Nephron (organoid): ENCODE results near the gene FAM174B.

ENCODE experiments used
- H3K27ac Mint-ChIP-seq, 3 experiments: 2 replicates each; pipeline ENCODE4 v1.8.0; 2020; ENCODE audit warnings: mixed read lengths in 3 of 3, mild to moderate bottlenecking in 2 of 3, moderate library complexity in 1 of 3
- H3K27me3 Mint-ChIP-seq: 2 replicates; pipeline ENCODE4 v1.8.0; 2021; ENCODE audit warnings: low read depth, mild to moderate bottlenecking, moderate library complexity, mixed read lengths
- H3K36me3 Mint-ChIP-seq: 2 replicates; pipeline ENCODE4 v1.8.0; 2020; ENCODE audit warnings: low read depth, mixed read lengths
- H3K4me1 Mint-ChIP-seq: 2 replicates; pipeline ENCODE4 v1.8.0; 2020; ENCODE audit warnings: mixed read lengths
- H3K4me3 Mint-ChIP-seq, 3 experiments: 2 replicates each; pipeline ENCODE4 v1.8.0; 2020; ENCODE audit warnings: mild to moderate bottlenecking in 3 of 3, mixed read lengths in 3 of 3, moderate library complexity in 2 of 3
- H3K9me3 Mint-ChIP-seq: 2 replicates; pipeline ENCODE4 v1.8.0; 2020; ENCODE audit warnings: mixed read lengths
- TF ChIP-seq, protein P1 (sequence below), 3 experiments: fragments of 200-600 bp; sonication (generic); IDR thresholded peaks; one replicate each; pipeline ENCODE4 v1.5.0; 2021; ENCODE audit warnings: antibody characterized with exemption in 3 of 3; ENCODE audit not compliant: unreplicated experiment in 3 of 3

FAM174B gene

DNA sequence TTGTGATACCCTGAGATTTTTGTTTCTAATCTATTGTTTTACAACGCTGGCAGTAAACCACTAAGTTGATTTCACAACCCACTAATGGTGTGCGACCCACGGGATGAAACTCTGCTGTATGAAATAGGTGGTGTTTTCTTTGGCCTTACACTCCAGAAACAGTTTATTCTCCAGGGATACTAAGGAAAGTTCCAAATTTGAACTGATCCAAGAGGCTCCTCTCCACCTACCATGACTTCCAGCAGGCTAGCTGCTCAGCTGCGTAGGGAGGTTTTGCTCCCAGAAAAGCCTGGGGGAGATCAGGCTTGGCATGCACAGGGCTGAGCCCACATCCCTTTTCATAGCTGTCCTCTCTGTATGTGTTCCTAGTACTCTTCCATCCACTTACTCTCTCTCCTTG, 71.5 kb downstream of the FAM174B start:
- peaks cover 64% of the 10 kb centered on the region for H3K4me1 Mint-ChIP-seq
- no peak overlapping the region for H3K4me3 Mint-ChIP-seq
- no peaks in the 10 kb centered on the region for H3K36me3 Mint-ChIP-seq
- peak overlapping the region in 2 of 3 experiments; percentile 7 to 61 for H3K27ac Mint-ChIP-seq
- TF ChIP-seq, protein P1, sequence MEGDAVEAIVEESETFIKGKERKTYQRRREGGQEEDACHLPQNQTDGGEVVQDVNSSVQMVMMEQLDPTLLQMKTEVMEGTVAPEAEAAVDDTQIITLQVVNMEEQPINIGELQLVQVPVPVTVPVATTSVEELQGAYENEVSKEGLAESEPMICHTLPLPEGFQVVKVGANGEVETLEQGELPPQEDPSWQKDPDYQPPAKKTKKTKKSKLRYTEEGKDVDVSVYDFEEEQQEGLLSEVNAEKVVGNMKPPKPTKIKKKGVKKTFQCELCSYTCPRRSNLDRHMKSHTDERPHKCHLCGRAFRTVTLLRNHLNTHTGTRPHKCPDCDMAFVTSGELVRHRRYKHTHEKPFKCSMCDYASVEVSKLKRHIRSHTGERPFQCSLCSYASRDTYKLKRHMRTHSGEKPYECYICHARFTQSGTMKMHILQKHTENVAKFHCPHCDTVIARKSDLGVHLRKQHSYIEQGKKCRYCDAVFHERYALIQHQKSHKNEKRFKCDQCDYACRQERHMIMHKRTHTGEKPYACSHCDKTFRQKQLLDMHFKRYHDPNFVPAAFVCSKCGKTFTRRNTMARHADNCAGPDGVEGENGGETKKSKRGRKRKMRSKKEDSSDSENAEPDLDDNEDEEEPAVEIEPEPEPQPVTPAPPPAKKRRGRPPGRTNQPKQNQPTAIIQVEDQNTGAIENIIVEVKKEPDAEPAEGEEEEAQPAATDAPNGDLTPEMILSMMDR (IDR thresholded peaks at IDR 0.05; ENCODE audit: unreplicated experiment in 3 of 3) = no peak
- H3K9me3 Mint-ChIP-seq = no peaks in the 10 kb centered on the region
- H3K27me3 Mint-ChIP-seq = peaks cover 5% of the 10 kb centered on the region

- no peaks in the 10 kb centered on the region for H3K9me3 Mint-ChIP-seq
- peaks cover 5% of the 10 kb centered on the region for H3K27me3 Mint-ChIP-seq
- peaks cover 60% of the 10 kb centered on the region for H3K4me1 Mint-ChIP-seq
- H3K27ac Mint-ChIP-seq = peak overlapping the region in 2 of 3 experiments; percentile 7 to 61
- no peaks in the 10 kb centered on the region for H3K36me3 Mint-ChIP-seq
- TF ChIP-seq, protein P1 (IDR thresholded peaks at IDR 0.05; ENCODE audit: unreplicated experiment in 3 of 3) = no peak
- H3K4me3 Mint-ChIP-seq = no peak overlapping the region
Observed at GRCh38 chr15:92583096-92584034, 72.2 kb downstream of the FAM174B start.

DNA sequence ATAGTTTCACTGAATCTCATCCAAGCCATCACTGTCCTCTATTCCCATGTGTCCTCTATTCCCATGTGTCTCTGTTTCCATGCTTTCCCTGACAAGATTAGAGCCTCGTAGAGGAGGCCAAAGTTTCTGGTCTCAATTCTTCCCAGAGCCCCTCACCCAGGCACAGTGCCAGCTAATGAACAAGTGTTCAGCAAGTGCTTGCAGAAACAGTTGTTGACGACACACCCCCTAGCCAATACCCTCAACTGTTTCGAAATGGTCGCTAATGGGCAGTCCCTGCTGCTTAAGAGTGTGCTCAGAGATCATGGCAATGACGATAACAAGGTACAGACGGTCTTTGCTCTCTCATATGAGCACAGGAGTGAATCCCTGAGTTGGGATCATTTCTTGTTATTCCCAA, 73.4 kb downstream of the FAM174B start:
- TF ChIP-seq, protein P1 (IDR thresholded peaks at IDR 0.05; ENCODE audit: unreplicated experiment in 3 of 3) = no peak
- H3K9me3 Mint-ChIP-seq = no peaks in the 10 kb centered on the region
- peaks cover 5% of the 10 kb centered on the region for H3K27me3 Mint-ChIP-seq
- H3K27ac Mint-ChIP-seq = peak overlapping the region in 2 of 3 experiments; percentile 54 to 61
- H3K36me3 Mint-ChIP-seq = no peaks in the 10 kb centered on the region
- H3K4me3 Mint-ChIP-seq = peak overlapping the region in 1 of 3 experiments; percentile 14
- H3K4me1 Mint-ChIP-seq = peaks cover 62% of the 10 kb centered on the region

GRCh38 chr15:92580933-92581445, 74.6 kb downstream of the FAM174B start:
- H3K36me3 Mint-ChIP-seq = no peaks in the 10 kb centered on the region

GRCh38 chr15:92580521-92580920, 75.1 kb downstream of the FAM174B start:
- TF ChIP-seq, protein P1 (IDR thresholded peaks at IDR 0.05; ENCODE audit: unreplicated experiment in 3 of 3) = no peak
- Mint-ChIP-seq H3K27ac (peak overlapping the region in 1 of 3 experiments; percentile 41), H3K27me3 (peaks cover 8% of the 10 kb centered on the region), H3K4me3 (no peak overlapping the region), H3K4me1 (peaks cover 45% of the 10 kb centered on the region), H3K36me3 (no peaks in the 10 kb centered on the region), H3K9me3 (no peaks in the 10 kb centered on the region)

More at GRCh38 chr15:92580933-92581445, 74.6 kb downstream of the FAM174B start:
- no peak overlapping the region for H3K4me3 Mint-ChIP-seq
- H3K4me1 Mint-ChIP-seq = peaks cover 50% of the 10 kb centered on the region
- TF ChIP-seq, protein P1 (IDR thresholded peaks at IDR 0.05; ENCODE audit: unreplicated experiment in 3 of 3) = no peak
- peaks cover 8% of the 10 kb centered on the region for H3K27me3 Mint-ChIP-seq
- no peaks in the 10 kb centered on the region for H3K9me3 Mint-ChIP-seq
- no peak overlapping the region for H3K27ac Mint-ChIP-seq
